IMR-90 (cell line): ENCODE measurements around the gene PLXND1. TPM values are rescaled to one million over a fixed set of nuclear protein-coding genes. Genes with fewer than 3 reads are reported as not detected.

ENCODE experiments used
- ATAC-seq: fragments of 200-7000 bp; cut with Tn5 transposase; 2 replicates; pipeline ENCODE4 v1.9.1; 2020; ENCODE audit warnings: low read depth, mild to moderate bottlenecking, moderate library complexity
- BruUV-seq: library from RNA; stranded (reverse); fragments of 400-500 nt; replicated peaks from 2 replicates; lab custom pipeline; 2021; lab: Mats Ljungman, UMichigan
- CTCF ChIA-PET: fragments of 300-600 bp; formaldehyde crosslinking; extraction: SDS; loops from one replicate; lab custom pipeline; 2021; ENCODE audit warnings: antibody characterized with exemption; lab: Yijun Ruan, JAX
- POLR2A ChIA-PET: fragments of 300-600 bp; sonication (Branson Sonifier 250); formaldehyde crosslinking; loops from one replicate; lab custom pipeline; 2022; ENCODE audit warnings: antibody characterized with exemption; ENCODE audit not compliant: unreplicated experiment; lab: Charles Lee
- DNase-seq: peaks from one replicate; pipeline ENCODE4 v3.0.0; 2013
- H2AFZ ChIP-seq: replicated peaks from 2 replicates; pipeline ENCODE3; 2013; ENCODE audit warnings: low read length, mild to moderate bottlenecking; ENCODE audit not compliant: poor library complexity
- H2AK5ac ChIP-seq: 2 replicates; pipeline ENCODE4 v1.6.1; 2013; ENCODE audit warnings: low read depth, low read length, inconsistent platforms
- H2AK9ac ChIP-seq: replicated peaks from 2 replicates; pipeline ENCODE3; 2013; ENCODE audit warnings: mild to moderate bottlenecking, low read depth, low read length, moderate library complexity; ENCODE audit not compliant: poor library complexity
- H2BK120ac ChIP-seq: 2 replicates; pipeline ENCODE4 v1.6.1; 2013; ENCODE audit warnings: low read depth, low read length, inconsistent platforms
- H2BK15ac ChIP-seq: 3 replicates; pipeline ENCODE4 v1.6.1; 2013; ENCODE audit warnings: low read depth, low read length, inconsistent platforms
- H2BK20ac ChIP-seq: 2 replicates; pipeline ENCODE4 v1.6.1; 2013; ENCODE audit warnings: low read depth, mild to moderate bottlenecking, inconsistent platforms, low read length, moderate library complexity
- H2BK5ac ChIP-seq: 2 replicates; pipeline ENCODE4 v1.6.1; 2013; ENCODE audit warnings: mild to moderate bottlenecking, low read depth, low read length, inconsistent platforms; ENCODE audit not compliant: poor library complexity, severe bottlenecking
- H3K14ac ChIP-seq: replicated peaks from 2 replicates; pipeline ENCODE4 v1.6.1; 2013; ENCODE audit warnings: low read depth, low read length, inconsistent platforms
- H3K18ac ChIP-seq: 2 replicates; pipeline ENCODE4 v1.6.1; 2013; ENCODE audit warnings: low read depth, low read length, control low read depth
- H3K23ac ChIP-seq: 2 replicates; pipeline ENCODE4 v1.6.1; 2013; ENCODE audit warnings: low read depth, low read length, inconsistent platforms
- H3K27ac ChIP-seq: 2 replicates; pipeline ENCODE4 v1.5.1; 2013; ENCODE audit warnings: mild to moderate bottlenecking, control low read depth, low read length; ENCODE audit not compliant: insufficient read depth
- H3K27me3 ChIP-seq: 2 replicates; pipeline ENCODE4 v1.6.1; 2013; ENCODE audit warnings: low read length; ENCODE audit not compliant: control insufficient read depth, insufficient read depth
- H3K36me3 ChIP-seq: 2 replicates; pipeline ENCODE4 v1.6.1; 2013; ENCODE audit warnings: low read length, mixed read lengths; ENCODE audit not compliant: control insufficient read depth, insufficient read depth
- H3K4ac ChIP-seq: 2 replicates; pipeline ENCODE4 v1.6.1; 2013; ENCODE audit warnings: low read depth, low read length, inconsistent platforms
- H3K4me1 ChIP-seq: 2 replicates; pipeline ENCODE4 v1.6.1; 2013; ENCODE audit warnings: low read length, mixed read lengths; ENCODE audit not compliant: control insufficient read depth, insufficient read depth
- H3K4me2 ChIP-seq: 2 replicates; pipeline ENCODE4 v1.6.1; 2013; ENCODE audit warnings: low read depth, mild to moderate bottlenecking, control low read depth, low read length, moderate library complexity
- H3K4me3 ChIP-seq: 2 replicates; pipeline ENCODE4 v1.5.1; 2013; ENCODE audit warnings: low read depth, mild to moderate bottlenecking, control low read depth, low read length, moderate library complexity; ENCODE audit not compliant: insufficient read depth
- H3K56ac ChIP-seq: 2 replicates; pipeline ENCODE4 v1.6.1; 2013; ENCODE audit warnings: low read length, inconsistent platforms; ENCODE audit not compliant: insufficient read depth; ENCODE audit errors: extremely low read depth
- H3K79me1 ChIP-seq, 2 experiments: 2 replicates each; pipeline ENCODE4 v1.6.1; 2013; ENCODE audit warnings: low read length in 2 of 2, inconsistent platforms in 1 of 2, low read depth in 1 of 2
- H3K9ac ChIP-seq: 2 replicates; pipeline ENCODE4 v1.6.1; 2013; ENCODE audit warnings: low read depth, low read length, control low read depth
- H3K9me1 ChIP-seq: 2 replicates; pipeline ENCODE4 v1.6.1; 2013; ENCODE audit warnings: low read length, inconsistent platforms; ENCODE audit not compliant: insufficient read depth
- H3K9me3 ChIP-seq: 2 replicates; pipeline ENCODE4 v1.6.1; 2013; ENCODE audit warnings: low read length; ENCODE audit not compliant: control insufficient read depth, insufficient read depth
- H4K20me1 ChIP-seq: 2 replicates; pipeline ENCODE4 v1.6.1; 2013; ENCODE audit warnings: low read length, inconsistent platforms; ENCODE audit not compliant: insufficient read depth
- H4K5ac ChIP-seq: 2 replicates; pipeline ENCODE4 v1.6.1; 2013; ENCODE audit warnings: mild to moderate bottlenecking, low read depth, low read length, control low read depth
- H4K8ac ChIP-seq, 2 experiments: 2 replicates each; pipeline ENCODE4 v1.6.1; 2013; ENCODE audit warnings: low read depth in 2 of 2, low read length in 2 of 2, control low read depth in 1 of 2, inconsistent platforms in 1 of 2
- H4K91ac ChIP-seq: 2 replicates; pipeline ENCODE4 v1.6.1; 2013; ENCODE audit warnings: low read depth, low read length, inconsistent platforms; ENCODE audit not compliant: insufficient read depth
- MAZ ChIP-seq: IDR thresholded peaks from 2 replicates; pipeline ENCODE4 v1.6.1; 2012; ENCODE audit warnings: low read depth, mild to moderate bottlenecking, low read length, improper control_type of control experiment, moderate library complexity, borderline replicate concordance
- RFX5 ChIP-seq: IDR thresholded peaks from 2 replicates; pipeline ENCODE4 v1.8.0; 2012; ENCODE audit warnings: low read depth, mild to moderate bottlenecking, low read length, moderate library complexity
- USF2 ChIP-seq: fragments of 150-350 bp; IDR thresholded peaks from 2 replicates; pipeline ENCODE4 v1.6.1; 2017; ENCODE audit warnings: mild to moderate bottlenecking, antibody characterized with exemption, low read length, low read depth
- WGBS, 2 experiments: methylation state at CpG; one replicate each; pipeline versions ENCODE4 v1.1.5 to v1.1.7; 2013; ENCODE audit warnings: missing lambda C conversion rate in 2 of 2; ENCODE audit not compliant: insufficient read length in 1 of 2; ENCODE audit errors: extremely low coverage in 2 of 2; 5-methylcytosine and 5-hydroxymethylcytosine counted together
- dilution Hi-C: fragments of 300-500 bp; cut with HindIII; formaldehyde crosslinking; loops from one replicate; pipeline ENCODE4 v1.14.3; 2018; ENCODE audit warnings: low sequenced_read_pairs; ENCODE audit not compliant: unreplicated experiment
- in situ Hi-C: fragments of 300-500 bp; cut with MboI; formaldehyde crosslinking; loops from 3 replicates; pipeline ENCODE4 v1.14.3; 2019; ENCODE audit warnings: low sequenced_read_pairs, inconsistent platforms, mixed read lengths
- intact Hi-C: fragments of 100-400 bp; cut with micrococcal nuclease; formaldehyde crosslinking; loops from 2 replicates; pipeline ENCODE4 v1.10.0; 2022
- polyA plus RNA-seq, 3 experiments: library from polyadenylated mRNA; depleted of rRNA; stranded (reverse); fragments of >200 nt; gene quantifications; 2 replicates each; pipeline ENCODE4 v1.2.3, GENCODE V29; 2012; ENCODE audit warnings: low replicate concordance in 1 of 3
- total RNA-seq: library from RNA; depleted of rRNA; stranded (reverse); fragments of >200 nt; gene quantifications from 2 replicates; pipeline ENCODE4 v1.2.3, GENCODE V29; 2012

The PLXND1 gene
- total and polyA plus RNA-seq, 2 of the 4 experiments (the other 2 are of a cell fraction), result 19.2 to 67.1 TPM

- in situ Hi-C loops, result no loop called here
- H3K27ac ChIP-seq, result no peak overlapping the region
Measured at GRCh38 chr3:129582799-129583198, 23.7 kb downstream of the PLXND1 start.

More at GRCh38 chr3:129582799-129583198, 23.7 kb downstream of the PLXND1 start:
- Histone ChIP-seq H3K23ac (no peak overlapping the region), H3K4me1 (peaks cover 6% of the 10 kb centered on the region; the same call in 1 of the 2 replicates), H4K8ac (no peak overlapping the region), H3K27me3 (no peaks in the 10 kb centered on the region), H2AK5ac (no peak overlapping the region), H2BK5ac (no peak overlapping the region), H4K91ac (no peak overlapping the region), H3K9ac (no peak overlapping the region), H3K79me1 (peaks cover 2 to 33% of the 10 kb centered on the region in 2 experiments), H4K20me1 (peaks cover 4% of the 10 kb centered on the region), H3K9me1 (0 out of 2 replicates have a peak, but pooled peaks cover 2% of the 10 kb centered on the region), H2BK120ac (no peak overlapping the region), H2AFZ (no peak overlapping the region), H3K36me3 (peaks cover 31% of the 10 kb centered on the region), H2BK20ac (no peak overlapping the region), H4K5ac (no peak overlapping the region), H3K18ac (no peak overlapping the region), H2AK9ac (no peak overlapping the region), H3K4me3 (no peak overlapping the region), H3K14ac (no peak overlapping the region), H3K4me2 (no peak overlapping the region), H2BK15ac (no peak overlapping the region), H3K56ac (no peak overlapping the region), H3K4ac (no peak overlapping the region), H3K9me3 (no peaks in the 10 kb centered on the region)
- ATAC-seq (no peak), DNase-seq (no peak)
- dilution Hi-C loops (no loop called here), intact Hi-C loops (no loop called here)
- BruUV-seq, result no TSS peak
- no CpG with 5 or more reads among the region's 5 CpGs for WGBS, 2 experiments
- ChIA-PET POLR2A (no interaction called here), CTCF (no interaction called here)
- no peak for TF ChIP-seq RFX5
- TF ChIP-seq MAZ, result no peak
- no peak for TF ChIP-seq USF2
